Neural progenitor cell (in vitro differentiated cells): Measurements from ENCODE around the gene PSMA1. TPM values are rescaled to one million over a fixed set of nuclear protein-coding genes. Genes with fewer than 3 reads are reported as not detected.

Experiments used
- DNase-seq: peaks from one replicate; pipeline ENCODE4 v3.0.0-alpha.2; 2016; ENCODE audit warnings: low spot score
- H2AFZ ChIP-seq: fragments of 200-600 bp; sonication (generic); replicated peaks from 2 replicates; pipeline ENCODE4 v1.6.1; 2016; ENCODE audit warnings: antibody characterized with exemption
- H3F3A ChIP-seq: fragments of 200-600 bp; sonication (generic); 2 replicates; pipeline ENCODE4 v1.6.1; 2016; ENCODE audit warnings: antibody characterized with exemption, low read depth
- H3K27ac ChIP-seq: fragments of 200-600 bp; sonication (generic); 2 replicates; pipeline ENCODE4 v1.5.1; 2016; ENCODE audit warnings: mild to moderate bottlenecking
- H3K27me3 ChIP-seq: fragments of 200-600 bp; sonication (generic); 2 replicates; pipeline ENCODE4 v1.6.1; 2016; ENCODE audit warnings: mild to moderate bottlenecking, moderate library complexity
- H3K36me3 ChIP-seq: fragments of 200-600 bp; sonication (generic); 2 replicates; pipeline ENCODE4 v1.5.1; 2016
- H3K4me1 ChIP-seq: fragments of 200-600 bp; sonication (generic); 2 replicates; pipeline ENCODE4 v1.6.1; 2016; ENCODE audit warnings: mixed run types
- H3K4me2 ChIP-seq: fragments of 200-600 bp; sonication (generic); 2 replicates; pipeline ENCODE4 v1.6.1; 2016
- H3K4me3 ChIP-seq: fragments of 200-600 bp; sonication (generic); 2 replicates; pipeline ENCODE4 v1.5.1; 2016
- H3K79me2 ChIP-seq: fragments of 200-600 bp; sonication (generic); 2 replicates; pipeline ENCODE4 v1.6.1; 2016; ENCODE audit warnings: low read depth
- H3K9ac ChIP-seq: fragments of 200-600 bp; sonication (generic); 2 replicates; pipeline ENCODE4 v1.6.1; 2016
- H3K9me3 ChIP-seq: fragments of 200-600 bp; sonication (generic); 2 replicates; pipeline ENCODE4 v1.5.1; 2016; ENCODE audit warnings: low read depth
- H4K20me1 ChIP-seq: fragments of 200-600 bp; sonication (generic); 2 replicates; pipeline ENCODE4 v1.6.1; 2016; ENCODE audit warnings: low read depth
- H3K27ac Mint-ChIP-seq: 3 replicates; pipeline ENCODE4 v1.8.0; 2021; ENCODE audit warnings: mixed read lengths
- H3K27me3 Mint-ChIP-seq: 2 replicates; pipeline ENCODE4 v1.8.0; 2022; ENCODE audit warnings: low read depth, mild to moderate bottlenecking, inconsistent platforms, moderate library complexity, mixed read lengths; ENCODE audit not compliant: insufficient read depth
- H3K36me3 Mint-ChIP-seq: 3 replicates; pipeline ENCODE4 v1.8.0; 2021; ENCODE audit warnings: mixed read lengths
- H3K4me1 Mint-ChIP-seq: 3 replicates; pipeline ENCODE4 v1.8.0; 2021; ENCODE audit warnings: mixed read lengths
- H3K4me3 Mint-ChIP-seq: 3 replicates; pipeline ENCODE4 v1.8.0; 2021; ENCODE audit warnings: mild to moderate bottlenecking, moderate library complexity, mixed read lengths
- H3K9me3 Mint-ChIP-seq: 3 replicates; pipeline ENCODE4 v1.8.0; 2020; ENCODE audit warnings: mixed read lengths
- EZH2 ChIP-seq: fragments of 200-600 bp; sonication (generic); IDR thresholded peaks from 2 replicates; pipeline ENCODE4 v1.6.1; 2017; ENCODE audit warnings: antibody characterized with exemption, mild to moderate bottlenecking, moderate library complexity
- EZH2phosphoT487 ChIP-seq: fragments of 200-600 bp; sonication (generic); IDR thresholded peaks from 2 replicates; pipeline ENCODE4 v1.6.1; 2017; ENCODE audit warnings: antibody characterized with exemption
- total RNA-seq: library from RNA; depleted of rRNA; stranded (reverse); fragments of >200 nt; gene quantifications from 2 replicates; pipeline ENCODE4 v1.2.3, GENCODE V29; 2015; ENCODE audit warnings: low replicate concordance
- TF ChIP-seq, protein P1 (sequence below): fragments of 200-600 bp; sonication (generic); IDR thresholded peaks from 2 replicates; pipeline ENCODE4 v1.5.1; 2017; ENCODE audit warnings: antibody characterized with exemption, mild to moderate bottlenecking

Gene PSMA1
- total RNA-seq, 1 donor from 2014 or later: 271 TPM

- Mint-ChIP-seq H3K27ac (no peak overlapping the region), H3K36me3 (no peaks in the 10 kb centered on the region), H3K4me1 (peaks cover 7% of the 10 kb centered on the region), H3K27me3 (peaks cover 2% of the 10 kb centered on the region), H3K4me3 (no peak overlapping the region), H3K9me3 (no peaks in the 10 kb centered on the region)
- no peaks in the 10 kb centered on the region for H3K79me2 ChIP-seq
- H3K9ac ChIP-seq: no peak overlapping the region
- no peak overlapping the region for H3K27ac ChIP-seq
- H3K9me3 ChIP-seq: no peaks in the 10 kb centered on the region
- H3F3A ChIP-seq: no peaks in the 10 kb centered on the region
- no peak for DNase-seq
- H3K4me1 ChIP-seq: no peaks in the 10 kb centered on the region
- H2AFZ ChIP-seq: no peak overlapping the region
- H4K20me1 ChIP-seq: no peaks in the 10 kb centered on the region
- no peak overlapping the region for H3K4me2 ChIP-seq
- no peak overlapping the region for H3K4me3 ChIP-seq
- H3K27me3 ChIP-seq: no peaks in the 10 kb centered on the region
- no peak for TF ChIP-seq EZH2phosphoT487
- no peaks in the 10 kb centered on the region for H3K36me3 ChIP-seq
These were observed 9.8 kb upstream of the PSMA1 start for GRCh38 chr11:14529951-14530350.

- H3K36me3 Mint-ChIP-seq: no peaks in the 10 kb centered on the region
- Histone ChIP-seq H2AFZ (no peak overlapping the region), H4K20me1 (no peaks in the 10 kb centered on the region), H3K4me3 (no peak overlapping the region), H3K4me1 (no peaks in the 10 kb centered on the region), H3K27ac (no peak overlapping the region), H3F3A (no peaks in the 10 kb centered on the region), H3K79me2 (no peaks in the 10 kb centered on the region), H3K4me2 (no peak overlapping the region), H3K36me3 (no peaks in the 10 kb centered on the region), H3K27me3 (no peaks in the 10 kb centered on the region), H3K9me3 (no peaks in the 10 kb centered on the region), H3K9ac (no peak overlapping the region)
- no peak overlapping the region for H3K27ac Mint-ChIP-seq
- no peaks in the 10 kb centered on the region for H3K9me3 Mint-ChIP-seq
- H3K4me3 Mint-ChIP-seq: no peak overlapping the region
- no peaks in the 10 kb centered on the region for H3K27me3 Mint-ChIP-seq
- H3K4me1 Mint-ChIP-seq: peaks cover 7% of the 10 kb centered on the region
- DNase-seq: no peak
- TF ChIP-seq EZH2 (no peak), EZH2phosphoT487 (no peak)
- TF ChIP-seq, protein P1, sequence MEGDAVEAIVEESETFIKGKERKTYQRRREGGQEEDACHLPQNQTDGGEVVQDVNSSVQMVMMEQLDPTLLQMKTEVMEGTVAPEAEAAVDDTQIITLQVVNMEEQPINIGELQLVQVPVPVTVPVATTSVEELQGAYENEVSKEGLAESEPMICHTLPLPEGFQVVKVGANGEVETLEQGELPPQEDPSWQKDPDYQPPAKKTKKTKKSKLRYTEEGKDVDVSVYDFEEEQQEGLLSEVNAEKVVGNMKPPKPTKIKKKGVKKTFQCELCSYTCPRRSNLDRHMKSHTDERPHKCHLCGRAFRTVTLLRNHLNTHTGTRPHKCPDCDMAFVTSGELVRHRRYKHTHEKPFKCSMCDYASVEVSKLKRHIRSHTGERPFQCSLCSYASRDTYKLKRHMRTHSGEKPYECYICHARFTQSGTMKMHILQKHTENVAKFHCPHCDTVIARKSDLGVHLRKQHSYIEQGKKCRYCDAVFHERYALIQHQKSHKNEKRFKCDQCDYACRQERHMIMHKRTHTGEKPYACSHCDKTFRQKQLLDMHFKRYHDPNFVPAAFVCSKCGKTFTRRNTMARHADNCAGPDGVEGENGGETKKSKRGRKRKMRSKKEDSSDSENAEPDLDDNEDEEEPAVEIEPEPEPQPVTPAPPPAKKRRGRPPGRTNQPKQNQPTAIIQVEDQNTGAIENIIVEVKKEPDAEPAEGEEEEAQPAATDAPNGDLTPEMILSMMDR: no peak
These were observed 9.1 kb upstream of the PSMA1 start for GRCh38 chr11:14529321-14529720.

DNA sequence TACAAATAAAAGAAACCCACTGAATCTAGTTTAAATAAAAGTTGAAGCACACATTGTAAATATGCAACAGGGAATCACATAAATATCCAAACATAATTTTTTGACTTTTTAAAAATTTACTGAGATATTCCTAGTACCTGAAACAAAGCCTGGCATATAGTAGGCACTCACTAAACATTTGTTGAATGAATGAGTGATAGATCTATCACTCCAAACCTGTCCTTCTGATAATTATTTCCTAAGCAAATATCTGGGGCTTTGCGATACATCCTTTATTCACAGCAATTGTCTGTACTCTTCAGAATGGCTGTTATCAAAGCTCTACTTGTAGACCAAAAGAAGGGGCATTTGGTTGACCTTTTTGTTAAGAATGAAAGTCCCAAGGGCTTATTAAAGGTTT, 2.6 kb upstream of the PSMA1 start:
- H3F3A ChIP-seq: peaks cover 7% of the 10 kb centered on the region
- no peak overlapping the region for H3K4me3 ChIP-seq
- H4K20me1 ChIP-seq: no peaks in the 10 kb centered on the region
- no peaks in the 10 kb centered on the region for H3K9me3 ChIP-seq
- H3K27me3 Mint-ChIP-seq: no peaks in the 10 kb centered on the region
- no peaks in the 10 kb centered on the region for H3K9me3 Mint-ChIP-seq
- H3K27me3 ChIP-seq: no peaks in the 10 kb centered on the region
- H3K4me1 Mint-ChIP-seq: peaks cover 18% of the 10 kb centered on the region
- TF ChIP-seq EZH2 (no peak), EZH2phosphoT487 (no peak)
- TF ChIP-seq, protein P1: no peak
- H3K36me3 ChIP-seq: peaks cover 2% of the 10 kb centered on the region
- H3K27ac ChIP-seq: no peak overlapping the region
- H3K4me1 ChIP-seq: peaks cover 7% of the 10 kb centered on the region
- no peak overlapping the region for H3K4me2 ChIP-seq
- peaks cover 21% of the 10 kb centered on the region for H3K79me2 ChIP-seq
- peaks cover 3% of the 10 kb centered on the region for H3K36me3 Mint-ChIP-seq
- no peak overlapping the region for H2AFZ ChIP-seq
- no peak overlapping the region for H3K4me3 Mint-ChIP-seq
- no peak for DNase-seq
- no peak overlapping the region for H3K9ac ChIP-seq
- H3K27ac Mint-ChIP-seq: no peak overlapping the region

GRCh38 chr11:14522245-14522644, 2.1 kb upstream of the PSMA1 start:
- Histone ChIP-seq H3K79me2 (peaks cover 25% of the 10 kb centered on the region), H3K4me3 (no peak overlapping the region), H3K9me3 (no peaks in the 10 kb centered on the region), H4K20me1 (no peaks in the 10 kb centered on the region), H3K27ac (no peak overlapping the region), H3K36me3 (peaks cover 7% of the 10 kb centered on the region), H3K4me1 (peaks cover 7% of the 10 kb centered on the region), H3K27me3 (no peaks in the 10 kb centered on the region), H2AFZ (no peak overlapping the region), H3K4me2 (no peak overlapping the region), H3K9ac (no peak overlapping the region), H3F3A (peaks cover 7% of the 10 kb centered on the region)
- no peaks in the 10 kb centered on the region for H3K9me3 Mint-ChIP-seq
- no peak overlapping the region for H3K4me3 Mint-ChIP-seq
- peaks cover 6% of the 10 kb centered on the region for H3K36me3 Mint-ChIP-seq
- TF ChIP-seq EZH2 (no peak), EZH2phosphoT487 (no peak)
- TF ChIP-seq, protein P1: no peak
- no peaks in the 10 kb centered on the region for H3K27me3 Mint-ChIP-seq
- peaks cover 18% of the 10 kb centered on the region for H3K4me1 Mint-ChIP-seq
- H3K27ac Mint-ChIP-seq: no peak overlapping the region
- no peak for DNase-seq
